WTC11 (cell line): ENCODE data around the gene SEMA3C. TPM values are rescaled to one million over a fixed set of nuclear protein-coding genes. Genes with fewer than 3 reads are reported as not detected.

Experiments used
- ATAC-seq: fragments of 200-7000 bp; cut with Tn5 transposase; 2 replicates; pipeline ENCODE4 v1.10.0; 2021; ENCODE audit warnings: mild to moderate bottlenecking, moderate library complexity
- CTCF ChIA-PET: fragments of 300-600 bp; sonication (Branson Sonifier 250); formaldehyde crosslinking; loops from one replicate; lab custom pipeline; 2021; ENCODE audit warnings: antibody characterized with exemption; lab: Charles Lee
- POLR2A ChIA-PET: fragments of 350-600 bp; sonication (Branson Sonifier 250); formaldehyde crosslinking; loops from one replicate; lab custom pipeline; 2021; ENCODE audit warnings: antibody characterized with exemption; lab: Charles Lee
- DNase-seq: peaks from one replicate; pipeline ENCODE4 v3.0.0; 2021; ENCODE audit warnings: low spot score
- H3K27ac Mint-ChIP-seq: 2 replicates; pipeline ENCODE4 v1.8.0; 2021; ENCODE audit warnings: mixed read lengths
- H3K27me3 Mint-ChIP-seq: 2 replicates; pipeline ENCODE4 v1.8.0; 2021; ENCODE audit warnings: low read depth, mild to moderate bottlenecking, moderate library complexity, mixed read lengths
- H3K36me3 Mint-ChIP-seq: 2 replicates; pipeline ENCODE4 v1.8.0; 2021; ENCODE audit warnings: mixed read lengths
- H3K4me1 Mint-ChIP-seq: 2 replicates; pipeline ENCODE4 v1.8.0; 2022; ENCODE audit warnings: mixed read lengths
- H3K4me3 Mint-ChIP-seq: 2 replicates; pipeline ENCODE4 v1.8.0; 2021; ENCODE audit warnings: mild to moderate bottlenecking, moderate library complexity, mixed read lengths
- H3K9me3 Mint-ChIP-seq: 2 replicates; pipeline ENCODE4 v1.8.0; 2021; ENCODE audit warnings: mixed read lengths
- ATF1 ChIP-seq: sonication (generic); formaldehyde crosslinking; IDR thresholded peaks from 2 replicates; pipeline ENCODE4 v1.8.1; 2023; ENCODE audit warnings: mild to moderate bottlenecking, moderate library complexity, missing genetic modification reagents
- CBFB ChIP-seq: sonication (generic); formaldehyde crosslinking; IDR thresholded peaks from 2 replicates; pipeline ENCODE4 v1.8.1; 2022; ENCODE audit warnings: mild to moderate bottlenecking, low read depth, missing genetic modification reagents
- FOXP1 ChIP-seq: sonication (generic); formaldehyde crosslinking; IDR thresholded peaks from 2 replicates; pipeline ENCODE4 v1.8.0; 2022; ENCODE audit warnings: missing genetic modification reagents, mild to moderate bottlenecking, moderate library complexity, borderline replicate concordance
- IRF2 ChIP-seq: sonication (generic); formaldehyde crosslinking; IDR thresholded peaks from 2 replicates; pipeline ENCODE4 v1.8.0; 2022; ENCODE audit warnings: low read depth, missing genetic modification reagents, borderline replicate concordance
- NFYB ChIP-seq: sonication (generic); formaldehyde crosslinking; conservative IDR thresholded peaks from 2 replicates; pipeline ENCODE4 v1.8.0; 2022; ENCODE audit warnings: low read depth, missing genetic modification reagents
- NR1H2 ChIP-seq: sonication (generic); formaldehyde crosslinking; IDR thresholded peaks from 2 replicates; pipeline ENCODE4 v1.9.0; 2021; ENCODE audit warnings: mild to moderate bottlenecking, moderate library complexity, missing genetic modification reagents
- SOX15 ChIP-seq: fragments of 250-450 bp; sonication (Bioruptor Pico); IDR thresholded peaks from 2 replicates; pipeline ENCODE4 v1.9.0; 2021; ENCODE audit warnings: mild to moderate bottlenecking
- SP1 ChIP-seq: sonication (generic); formaldehyde crosslinking; conservative IDR thresholded peaks from 2 replicates; pipeline ENCODE4 v1.8.1; 2022; ENCODE audit warnings: missing genetic modification reagents
- ZNF317 ChIP-seq: sonication (generic); formaldehyde crosslinking; IDR thresholded peaks from 2 replicates; pipeline ENCODE4 v1.8.1; 2023; ENCODE audit warnings: low read depth, mild to moderate bottlenecking, moderate library complexity, missing genetic modification reagents, borderline replicate concordance
- total RNA-seq: library from RNA; stranded (reverse); gene quantifications from 3 replicates; pipeline ENCODE4 v1.2.3, GENCODE V29; 2021
- TF ChIP-seq, protein P1 (sequence below): sonication (generic); formaldehyde crosslinking; IDR thresholded peaks from 2 replicates; pipeline ENCODE4 v1.8.0; 2023; ENCODE audit warnings: mild to moderate bottlenecking, missing genetic modification reagents
- TF ChIP-seq, protein P2 (sequence below): fragments of 250-450 bp; sonication (Bioruptor Pico); IDR thresholded peaks from 2 replicates; pipeline ENCODE4 v1.9.0; 2021; ENCODE audit warnings: moderate library complexity, mild to moderate bottlenecking, inconsistent platforms, borderline replicate concordance
- TF ChIP-seq, protein P3 (sequence below): sonication (generic); formaldehyde crosslinking; IDR thresholded peaks from 2 replicates; pipeline ENCODE4 v1.8.0; 2022; ENCODE audit warnings: mild to moderate bottlenecking, missing genetic modification reagents
- TF ChIP-seq, protein P4 (sequence below): fragments of 250-450 bp; sonication (Bioruptor Pico); IDR thresholded peaks from 2 replicates; pipeline ENCODE4 v1.9.0; 2021; ENCODE audit warnings: mild to moderate bottlenecking
- TF ChIP-seq, protein P5 (sequence below): fragments of 250-450 bp; sonication (Bioruptor Pico); IDR thresholded peaks from 2 replicates; pipeline ENCODE4 v1.8.0; 2021; ENCODE audit warnings: mild to moderate bottlenecking
- TF ChIP-seq, protein P6 (sequence below): sonication (generic); formaldehyde crosslinking; IDR thresholded peaks from 2 replicates; pipeline ENCODE4 v1.8.0; 2022; ENCODE audit warnings: mild to moderate bottlenecking, missing genetic modification reagents
- TF ChIP-seq, protein P7 (sequence below): fragments of 250-450 bp; sonication (Bioruptor Pico); IDR thresholded peaks from 2 replicates; pipeline ENCODE4 v2.1.2; 2022; ENCODE audit warnings: mild to moderate bottlenecking, moderate library complexity
- TF ChIP-seq, protein P8 (sequence below): sonication (generic); formaldehyde crosslinking; conservative IDR thresholded peaks from 2 replicates; pipeline ENCODE4 v1.8.1; 2023; ENCODE audit warnings: mild to moderate bottlenecking, low read depth, missing genetic modification reagents, moderate library complexity

The SEMA3C gene
- total RNA-seq, 1 experiment from 2014 or later, result 2.1 TPM

DNA sequence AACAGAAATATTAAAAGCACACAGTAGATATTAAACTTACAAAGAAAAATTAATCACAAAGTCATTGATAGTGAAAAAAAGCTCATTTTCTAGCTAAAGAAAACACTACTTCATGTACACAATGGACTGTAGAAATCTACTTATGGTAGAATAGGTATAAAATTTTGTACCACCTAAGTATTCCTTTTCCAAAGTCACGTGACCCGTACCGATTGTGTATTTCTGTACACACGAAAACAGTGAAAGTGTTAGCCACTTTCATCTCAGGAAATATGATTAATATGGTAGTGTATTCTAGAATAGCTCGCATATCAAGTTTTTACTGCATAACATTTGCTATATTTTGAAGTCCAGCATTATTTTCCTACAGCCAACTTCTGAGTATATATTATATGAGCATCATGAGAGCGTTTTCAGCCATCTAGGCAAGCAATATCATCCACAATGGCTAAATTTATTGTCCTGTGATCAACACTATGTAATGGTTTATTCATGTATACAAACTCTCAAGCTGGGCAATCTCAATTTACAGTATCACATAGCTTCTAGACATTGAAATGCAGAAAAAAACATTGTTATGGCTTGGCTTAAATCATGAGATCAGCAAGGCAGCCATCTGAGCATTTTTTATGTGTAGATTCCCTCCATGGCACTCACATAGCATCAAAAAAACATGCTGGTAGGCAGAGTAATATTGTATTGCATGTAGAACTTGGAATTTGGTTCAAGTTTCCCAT lies 165.7 kb downstream of the SEMA3C start (continued):
- TF ChIP-seq, protein P1, sequence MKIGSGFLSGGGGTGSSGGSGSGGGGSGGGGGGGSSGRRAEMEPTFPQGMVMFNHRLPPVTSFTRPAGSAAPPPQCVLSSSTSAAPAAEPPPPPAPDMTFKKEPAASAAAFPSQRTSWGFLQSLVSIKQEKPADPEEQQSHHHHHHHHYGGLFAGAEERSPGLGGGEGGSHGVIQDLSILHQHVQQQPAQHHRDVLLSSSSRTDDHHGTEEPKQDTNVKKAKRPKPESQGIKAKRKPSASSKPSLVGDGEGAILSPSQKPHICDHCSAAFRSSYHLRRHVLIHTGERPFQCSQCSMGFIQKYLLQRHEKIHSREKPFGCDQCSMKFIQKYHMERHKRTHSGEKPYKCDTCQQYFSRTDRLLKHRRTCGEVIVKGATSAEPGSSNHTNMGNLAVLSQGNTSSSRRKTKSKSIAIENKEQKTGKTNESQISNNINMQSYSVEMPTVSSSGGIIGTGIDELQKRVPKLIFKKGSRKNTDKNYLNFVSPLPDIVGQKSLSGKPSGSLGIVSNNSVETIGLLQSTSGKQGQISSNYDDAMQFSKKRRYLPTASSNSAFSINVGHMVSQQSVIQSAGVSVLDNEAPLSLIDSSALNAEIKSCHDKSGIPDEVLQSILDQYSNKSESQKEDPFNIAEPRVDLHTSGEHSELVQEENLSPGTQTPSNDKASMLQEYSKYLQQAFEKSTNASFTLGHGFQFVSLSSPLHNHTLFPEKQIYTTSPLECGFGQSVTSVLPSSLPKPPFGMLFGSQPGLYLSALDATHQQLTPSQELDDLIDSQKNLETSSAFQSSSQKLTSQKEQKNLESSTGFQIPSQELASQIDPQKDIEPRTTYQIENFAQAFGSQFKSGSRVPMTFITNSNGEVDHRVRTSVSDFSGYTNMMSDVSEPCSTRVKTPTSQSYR, result no peak
- TF ChIP-seq, protein P2, sequence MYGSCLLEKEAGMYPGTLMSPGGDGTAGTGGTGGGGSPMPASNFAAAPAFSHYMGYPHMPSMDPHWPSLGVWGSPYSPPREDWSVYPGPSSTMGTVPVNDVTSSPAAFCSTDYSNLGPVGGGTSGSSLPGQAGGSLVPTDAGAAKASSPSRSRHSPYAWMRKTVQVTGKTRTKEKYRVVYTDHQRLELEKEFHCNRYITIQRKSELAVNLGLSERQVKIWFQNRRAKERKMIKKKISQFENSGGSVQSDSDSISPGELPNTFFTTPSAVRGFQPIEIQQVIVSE (CRISPR knock-in tag), result no peak
- no peak for TF ChIP-seq FOXP1 (CRISPR knock-in tag)
- TF ChIP-seq, all 79 proteins: peak for 0

DNA sequence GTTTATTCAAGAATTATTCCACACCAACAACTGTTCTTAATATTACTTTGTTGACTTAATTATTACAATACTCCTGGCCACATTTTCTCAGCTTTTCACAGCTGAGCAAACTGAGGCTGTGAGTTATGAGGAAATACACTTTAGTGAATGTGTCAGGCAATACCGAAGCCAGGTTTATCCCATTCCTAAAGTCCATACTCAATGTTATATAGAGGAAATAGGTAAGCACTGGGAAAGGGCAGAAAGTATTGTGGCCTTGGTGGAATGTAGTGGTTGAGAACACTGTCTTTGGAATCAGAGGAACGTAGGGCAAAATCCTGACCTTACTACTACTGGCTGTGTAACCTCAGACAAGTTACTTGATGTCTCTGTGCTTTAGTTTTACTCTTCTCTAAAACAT lies 169.6 kb downstream of the SEMA3C start:
- no peak overlapping the region for H3K27ac Mint-ChIP-seq
- CTCF ChIA-PET, result no interaction called here
- no peaks in the 10 kb centered on the region for H3K9me3 Mint-ChIP-seq
- no peak for DNase-seq
- POLR2A ChIA-PET, result no interaction called here
- no peaks in the 10 kb centered on the region for H3K27me3 Mint-ChIP-seq
- H3K36me3 Mint-ChIP-seq, result no peaks in the 10 kb centered on the region
- ATAC-seq, result no peak
- peaks cover 16% of the 10 kb centered on the region for H3K4me1 Mint-ChIP-seq
- H3K4me3 Mint-ChIP-seq, result no peak overlapping the region
- TF ChIP-seq, protein P3, sequence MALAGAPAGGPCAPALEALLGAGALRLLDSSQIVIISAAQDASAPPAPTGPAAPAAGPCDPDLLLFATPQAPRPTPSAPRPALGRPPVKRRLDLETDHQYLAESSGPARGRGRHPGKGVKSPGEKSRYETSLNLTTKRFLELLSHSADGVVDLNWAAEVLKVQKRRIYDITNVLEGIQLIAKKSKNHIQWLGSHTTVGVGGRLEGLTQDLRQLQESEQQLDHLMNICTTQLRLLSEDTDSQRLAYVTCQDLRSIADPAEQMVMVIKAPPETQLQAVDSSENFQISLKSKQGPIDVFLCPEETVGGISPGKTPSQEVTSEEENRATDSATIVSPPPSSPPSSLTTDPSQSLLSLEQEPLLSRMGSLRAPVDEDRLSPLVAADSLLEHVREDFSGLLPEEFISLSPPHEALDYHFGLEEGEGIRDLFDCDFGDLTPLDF (CRISPR knock-in tag), result no peak
- TF ChIP-seq, protein P4, sequence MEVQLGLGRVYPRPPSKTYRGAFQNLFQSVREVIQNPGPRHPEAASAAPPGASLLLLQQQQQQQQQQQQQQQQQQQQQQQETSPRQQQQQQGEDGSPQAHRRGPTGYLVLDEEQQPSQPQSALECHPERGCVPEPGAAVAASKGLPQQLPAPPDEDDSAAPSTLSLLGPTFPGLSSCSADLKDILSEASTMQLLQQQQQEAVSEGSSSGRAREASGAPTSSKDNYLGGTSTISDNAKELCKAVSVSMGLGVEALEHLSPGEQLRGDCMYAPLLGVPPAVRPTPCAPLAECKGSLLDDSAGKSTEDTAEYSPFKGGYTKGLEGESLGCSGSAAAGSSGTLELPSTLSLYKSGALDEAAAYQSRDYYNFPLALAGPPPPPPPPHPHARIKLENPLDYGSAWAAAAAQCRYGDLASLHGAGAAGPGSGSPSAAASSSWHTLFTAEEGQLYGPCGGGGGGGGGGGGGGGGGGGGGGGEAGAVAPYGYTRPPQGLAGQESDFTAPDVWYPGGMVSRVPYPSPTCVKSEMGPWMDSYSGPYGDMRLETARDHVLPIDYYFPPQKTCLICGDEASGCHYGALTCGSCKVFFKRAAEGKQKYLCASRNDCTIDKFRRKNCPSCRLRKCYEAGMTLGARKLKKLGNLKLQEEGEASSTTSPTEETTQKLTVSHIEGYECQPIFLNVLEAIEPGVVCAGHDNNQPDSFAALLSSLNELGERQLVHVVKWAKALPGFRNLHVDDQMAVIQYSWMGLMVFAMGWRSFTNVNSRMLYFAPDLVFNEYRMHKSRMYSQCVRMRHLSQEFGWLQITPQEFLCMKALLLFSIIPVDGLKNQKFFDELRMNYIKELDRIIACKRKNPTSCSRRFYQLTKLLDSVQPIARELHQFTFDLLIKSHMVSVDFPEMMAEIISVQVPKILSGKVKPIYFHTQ (CRISPR knock-in tag), result no peak
- TF ChIP-seq NR1H2, result no peak
- TF ChIP-seq SP1 (CRISPR knock-in tag), result no peak
- TF ChIP-seq SOX15 (CRISPR knock-in tag), result no peak
- TF ChIP-seq, protein P5, sequence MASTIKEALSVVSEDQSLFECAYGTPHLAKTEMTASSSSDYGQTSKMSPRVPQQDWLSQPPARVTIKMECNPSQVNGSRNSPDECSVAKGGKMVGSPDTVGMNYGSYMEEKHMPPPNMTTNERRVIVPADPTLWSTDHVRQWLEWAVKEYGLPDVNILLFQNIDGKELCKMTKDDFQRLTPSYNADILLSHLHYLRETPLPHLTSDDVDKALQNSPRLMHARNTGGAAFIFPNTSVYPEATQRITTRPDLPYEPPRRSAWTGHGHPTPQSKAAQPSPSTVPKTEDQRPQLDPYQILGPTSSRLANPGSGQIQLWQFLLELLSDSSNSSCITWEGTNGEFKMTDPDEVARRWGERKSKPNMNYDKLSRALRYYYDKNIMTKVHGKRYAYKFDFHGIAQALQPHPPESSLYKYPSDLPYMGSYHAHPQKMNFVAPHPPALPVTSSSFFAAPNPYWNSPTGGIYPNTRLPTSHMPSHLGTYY, result no peak
- TF ChIP-seq, protein P6, sequence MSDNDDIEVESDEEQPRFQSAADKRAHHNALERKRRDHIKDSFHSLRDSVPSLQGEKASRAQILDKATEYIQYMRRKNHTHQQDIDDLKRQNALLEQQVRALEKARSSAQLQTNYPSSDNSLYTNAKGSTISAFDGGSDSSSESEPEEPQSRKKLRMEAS (CRISPR knock-in tag), result no peak
- no peak for TF ChIP-seq FOXP1 (CRISPR knock-in tag)
- TF ChIP-seq NFYB (CRISPR knock-in tag), result no peak
- TF ChIP-seq, protein P7, sequence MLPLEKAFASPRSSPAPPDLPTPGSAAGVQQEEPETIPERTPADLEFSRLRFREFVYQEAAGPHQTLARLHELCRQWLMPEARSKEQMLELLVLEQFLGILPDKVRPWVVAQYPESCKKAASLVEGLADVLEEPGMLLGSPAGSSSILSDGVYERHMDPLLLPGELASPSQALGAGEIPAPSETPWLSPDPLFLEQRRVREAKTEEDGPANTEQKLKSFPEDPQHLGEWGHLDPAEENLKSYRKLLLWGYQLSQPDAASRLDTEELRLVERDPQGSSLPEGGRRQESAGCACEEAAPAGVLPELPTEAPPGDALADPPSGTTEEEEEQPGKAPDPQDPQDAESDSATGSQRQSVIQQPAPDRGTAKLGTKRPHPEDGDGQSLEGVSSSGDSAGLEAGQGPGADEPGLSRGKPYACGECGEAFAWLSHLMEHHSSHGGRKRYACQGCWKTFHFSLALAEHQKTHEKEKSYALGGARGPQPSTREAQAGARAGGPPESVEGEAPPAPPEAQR (CRISPR knock-in tag), result no peak
- TF ChIP-seq ZNF317, result no peak
- no peak for TF ChIP-seq IRF2 (CRISPR knock-in tag)
- TF ChIP-seq CBFB (CRISPR knock-in tag), result no peak
- TF ChIP-seq ATF1, result no peak
- TF ChIP-seq, protein P1, result no peak
- TF ChIP-seq, protein P8, sequence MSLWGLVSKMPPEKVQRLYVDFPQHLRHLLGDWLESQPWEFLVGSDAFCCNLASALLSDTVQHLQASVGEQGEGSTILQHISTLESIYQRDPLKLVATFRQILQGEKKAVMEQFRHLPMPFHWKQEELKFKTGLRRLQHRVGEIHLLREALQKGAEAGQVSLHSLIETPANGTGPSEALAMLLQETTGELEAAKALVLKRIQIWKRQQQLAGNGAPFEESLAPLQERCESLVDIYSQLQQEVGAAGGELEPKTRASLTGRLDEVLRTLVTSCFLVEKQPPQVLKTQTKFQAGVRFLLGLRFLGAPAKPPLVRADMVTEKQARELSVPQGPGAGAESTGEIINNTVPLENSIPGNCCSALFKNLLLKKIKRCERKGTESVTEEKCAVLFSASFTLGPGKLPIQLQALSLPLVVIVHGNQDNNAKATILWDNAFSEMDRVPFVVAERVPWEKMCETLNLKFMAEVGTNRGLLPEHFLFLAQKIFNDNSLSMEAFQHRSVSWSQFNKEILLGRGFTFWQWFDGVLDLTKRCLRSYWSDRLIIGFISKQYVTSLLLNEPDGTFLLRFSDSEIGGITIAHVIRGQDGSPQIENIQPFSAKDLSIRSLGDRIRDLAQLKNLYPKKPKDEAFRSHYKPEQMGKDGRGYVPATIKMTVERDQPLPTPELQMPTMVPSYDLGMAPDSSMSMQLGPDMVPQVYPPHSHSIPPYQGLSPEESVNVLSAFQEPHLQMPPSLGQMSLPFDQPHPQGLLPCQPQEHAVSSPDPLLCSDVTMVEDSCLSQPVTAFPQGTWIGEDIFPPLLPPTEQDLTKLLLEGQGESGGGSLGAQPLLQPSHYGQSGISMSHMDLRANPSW, result no peak
